NB4 (cell line): ENCODE results near the gene CEP170B.
"Not testable (repeated sequence)": the region's sequence is repeated elsewhere in the genome, so short reads cannot be mapped to it uniquely, and the experiment has no call there.

Experiments used
- DNase-seq: peaks from one replicate; pipeline ENCODE4 v3.0.0; 2010; ENCODE audit warnings: low read depth
- H3K4me3 ChIP-seq: one replicate; pipeline ENCODE4 v1.5.1; 2011; ENCODE audit warnings: mild to moderate bottlenecking, low read depth, low read length, moderate library complexity
- CTCF ChIP-seq: IDR thresholded peaks from one replicate; pipeline ENCODE4 v1.5.1; 2012; ENCODE audit warnings: low read depth, low read length
- MAX ChIP-seq: IDR thresholded peaks from 2 replicates; pipeline ENCODE4 v1.6.1; 2011; ENCODE audit warnings: low read depth, low read length
- MYC ChIP-seq: IDR thresholded peaks from 2 replicates; pipeline ENCODE4 v1.6.1; 2011; ENCODE audit warnings: low read depth, low read length
- POLR2A ChIP-seq: IDR thresholded peaks from 2 replicates; pipeline ENCODE4 v1.6.1; 2011; ENCODE audit warnings: mild to moderate bottlenecking; ENCODE audit not compliant: insufficient read length; ENCODE audit errors: extremely low read depth

CEP170B gene

GRCh38 chr14:104908303-104908702 lies 43.2 kb downstream of the CEP170B start:
- no peak for TF ChIP-seq MYC
- TF ChIP-seq MAX, result no peak
- TF ChIP-seq POLR2A, result no peak
- TF ChIP-seq CTCF, result no peak
- H3K4me3 ChIP-seq, result no peak overlapping the region
- no peak for DNase-seq

GRCh38 chr14:104912053-104912452 lies 47.0 kb downstream of the CEP170B start:
- TF ChIP-seq CTCF (no peak), POLR2A (no peak), MYC (no peak), MAX (no peak)
- DNase-seq, result no peak
- H3K4me3 ChIP-seq, result no peak overlapping the region

- no peak for DNase-seq
- TF ChIP-seq POLR2A (no peak), MYC (no peak), CTCF (no peak)
- H3K4me3 ChIP-seq, result no peak overlapping the region
These were observed 48.4 kb downstream of the CEP170B start for GRCh38 chr14:104913435-104913834.

GRCh38 chr14:104917116-104917515 lies 52.0 kb downstream of the CEP170B start:
- no peak overlapping the region for H3K4me3 ChIP-seq
- DNase-seq, result no peak
- TF ChIP-seq MYC, result no peak
- no peak for TF ChIP-seq CTCF
- no peak for TF ChIP-seq POLR2A

GRCh38 chr14:104917993-104918392 lies 52.9 kb downstream of the CEP170B start:
- no peak for TF ChIP-seq MAX
- no peak for TF ChIP-seq POLR2A
- TF ChIP-seq CTCF, result no peak
- TF ChIP-seq MYC, result no peak
- H3K4me3 ChIP-seq, result no peak overlapping the region
- DNase-seq, result no peak

GRCh38 chr14:104919152-104919992 lies 54.3 kb downstream of the CEP170B start:
- H3K4me3 ChIP-seq, DNase-seq: not testable (repeated sequence)
